Glutamatergic neuron (in vitro differentiated cells): ENCODE results near the gene DGKB. TPM values are rescaled to one million over a fixed set of nuclear protein-coding genes. Genes with fewer than 3 reads are reported as not detected.

Experiments
- DNase-seq: peaks from one replicate; pipeline ENCODE4 v3.0.0; 2022
- H3K27ac Mint-ChIP-seq: one replicate; pipeline ENCODE4 v1.8.0; 2020; ENCODE audit warnings: mild to moderate bottlenecking, mixed read lengths, inconsistent platforms; ENCODE audit not compliant: unreplicated experiment
- H3K27me3 Mint-ChIP-seq: one replicate; pipeline ENCODE4 v1.8.0; 2020; ENCODE audit warnings: mild to moderate bottlenecking, moderate library complexity, mixed read lengths, inconsistent platforms; ENCODE audit not compliant: unreplicated experiment
- H3K36me3 Mint-ChIP-seq: one replicate; pipeline ENCODE4 v1.8.0; 2020; ENCODE audit warnings: mild to moderate bottlenecking, mixed read lengths, inconsistent platforms; ENCODE audit not compliant: unreplicated experiment
- H3K4me1 Mint-ChIP-seq: one replicate; pipeline ENCODE4 v1.8.0; 2020; ENCODE audit warnings: mild to moderate bottlenecking, low read depth, mixed read lengths, inconsistent platforms; ENCODE audit not compliant: unreplicated experiment
- H3K4me3 Mint-ChIP-seq: one replicate; pipeline ENCODE4 v1.8.0; 2020; ENCODE audit warnings: mild to moderate bottlenecking, mixed read lengths, inconsistent platforms; ENCODE audit not compliant: unreplicated experiment
- H3K9me3 Mint-ChIP-seq: one replicate; pipeline ENCODE4 v1.8.0; 2020; ENCODE audit warnings: mild to moderate bottlenecking, moderate library complexity, mixed read lengths, inconsistent platforms; ENCODE audit not compliant: unreplicated experiment
- CTCF ChIP-seq: fragments of 200-600 bp; sonication (generic); IDR thresholded peaks from one replicate; pipeline ENCODE4 v1.5.0; 2021; ENCODE audit not compliant: partially characterized antibody, unreplicated experiment
- total RNA-seq: library from RNA; stranded (reverse); fragmentation: NEBNext Ultra II Directional; extraction: Animal tissue kit (Norgen Biotek cat#: 25700); gene quantifications from one replicate; pipeline ENCODE4 v1.2.1, GENCODE V29; 2021; ENCODE audit not compliant: unreplicated experiment

DGKB gene
- total RNA-seq, 1 donor from 2014 or later, result 57.8 TPM

GRCh38 chr7:14324767-14325166 lies 577.8 kb downstream of the DGKB start:
- no peak for TF ChIP-seq CTCF
- DNase-seq, result no peak
- no peaks in the 10 kb centered on the region for H3K9me3 Mint-ChIP-seq
- H3K36me3 Mint-ChIP-seq, result peaks cover 9% of the 10 kb centered on the region
- H3K27ac Mint-ChIP-seq, result no peak overlapping the region
- H3K4me1 Mint-ChIP-seq, result no peaks in the 10 kb centered on the region
- no peaks in the 10 kb centered on the region for H3K27me3 Mint-ChIP-seq
- no peak overlapping the region for H3K4me3 Mint-ChIP-seq

- Mint-ChIP-seq H3K27ac (no peak overlapping the region), H3K4me1 (no peaks in the 10 kb centered on the region), H3K27me3 (no peaks in the 10 kb centered on the region), H3K9me3 (no peaks in the 10 kb centered on the region), H3K4me3 (no peak overlapping the region), H3K36me3 (peaks cover 9% of the 10 kb centered on the region)
- DNase-seq, result no peak
- no peak for TF ChIP-seq CTCF
These were observed 579.8 kb downstream of the DGKB start for GRCh38 chr7:14322724-14323123.

- H3K36me3 Mint-ChIP-seq, result peaks cover 9% of the 10 kb centered on the region
- H3K9me3 Mint-ChIP-seq, result no peaks in the 10 kb centered on the region
- no peak overlapping the region for H3K27ac Mint-ChIP-seq
- no peaks in the 10 kb centered on the region for H3K4me1 Mint-ChIP-seq
- no peak for TF ChIP-seq CTCF
- no peak for DNase-seq
- H3K4me3 Mint-ChIP-seq, result no peak overlapping the region
- H3K27me3 Mint-ChIP-seq, result no peaks in the 10 kb centered on the region
These were observed 580.6 kb downstream of the DGKB start for GRCh38 chr7:14321947-14322346.

- no peak for DNase-seq
- TF ChIP-seq CTCF, result no peak
- Mint-ChIP-seq H3K27me3 (no peaks in the 10 kb centered on the region), H3K36me3 (no peaks in the 10 kb centered on the region), H3K9me3 (no peaks in the 10 kb centered on the region), H3K4me1 (no peaks in the 10 kb centered on the region), H3K27ac (no peak overlapping the region), H3K4me3 (no peak overlapping the region)
These were observed 593.1 kb downstream of the DGKB start for GRCh38 chr7:14309432-14309831.

GRCh38 chr7:14305233-14305866 lies 597.2 kb downstream of the DGKB start:
- H3K4me1 Mint-ChIP-seq, result no peaks in the 10 kb centered on the region
- H3K27ac Mint-ChIP-seq, result no peak overlapping the region

More at GRCh38 chr7:14305233-14305866, 597.2 kb downstream of the DGKB start:
- peak; percentile 62 for TF ChIP-seq CTCF
- H3K9me3 Mint-ChIP-seq, result peaks cover 1% of the 10 kb centered on the region
- H3K27me3 Mint-ChIP-seq, result no peaks in the 10 kb centered on the region
- no peaks in the 10 kb centered on the region for H3K36me3 Mint-ChIP-seq
- no peak overlapping the region for H3K4me3 Mint-ChIP-seq
- no peak for DNase-seq
